Measurements from ENCODE around the gene CDYL2. TPM values are rescaled to one million over a fixed set of nuclear protein-coding genes. Genes with fewer than 3 reads are reported as not detected.

Gene CDYL2
- total RNA-seq, 1 experiment from 2014 or later, result 8.2 TPM

DNA sequence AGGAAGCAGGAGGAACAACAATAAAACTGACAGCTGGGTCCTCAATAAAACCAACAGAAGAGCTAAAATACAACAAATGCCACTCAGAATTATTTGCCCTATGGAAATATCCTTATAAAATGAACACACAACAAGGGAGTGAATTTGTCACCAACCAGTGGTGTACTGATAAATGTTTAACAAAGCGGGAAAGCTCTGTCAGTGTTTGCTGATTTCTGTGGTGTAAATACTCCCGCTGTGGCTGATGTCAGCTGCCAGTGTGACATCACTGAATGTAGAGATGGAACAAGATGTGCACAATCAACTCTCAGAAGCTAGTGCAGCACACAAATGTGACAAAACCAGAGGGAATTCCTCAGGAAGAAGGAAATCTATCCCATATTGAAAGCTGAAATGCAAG lies 51.9 kb downstream of the CDYL2 start:
- H3K27ac Mint-ChIP-seq, result no peak overlapping the region
- H3K9me3 Mint-ChIP-seq, result no peaks in the 10 kb centered on the region
- ATAC-seq, result no peak
- no peak for DNase-seq (ENCODE audit: low spot score)
- H3K4me3 Mint-ChIP-seq, result no peak overlapping the region
- no peaks in the 10 kb centered on the region for H3K36me3 Mint-ChIP-seq
- ChIA-PET CTCF (no interaction called here), POLR2A (no interaction called here)
- peaks cover 6% of the 10 kb centered on the region for H3K4me1 Mint-ChIP-seq
- no peaks in the 10 kb centered on the region for H3K27me3 Mint-ChIP-seq (ENCODE audit: low read depth)
- TF ChIP-seq, protein P1, sequence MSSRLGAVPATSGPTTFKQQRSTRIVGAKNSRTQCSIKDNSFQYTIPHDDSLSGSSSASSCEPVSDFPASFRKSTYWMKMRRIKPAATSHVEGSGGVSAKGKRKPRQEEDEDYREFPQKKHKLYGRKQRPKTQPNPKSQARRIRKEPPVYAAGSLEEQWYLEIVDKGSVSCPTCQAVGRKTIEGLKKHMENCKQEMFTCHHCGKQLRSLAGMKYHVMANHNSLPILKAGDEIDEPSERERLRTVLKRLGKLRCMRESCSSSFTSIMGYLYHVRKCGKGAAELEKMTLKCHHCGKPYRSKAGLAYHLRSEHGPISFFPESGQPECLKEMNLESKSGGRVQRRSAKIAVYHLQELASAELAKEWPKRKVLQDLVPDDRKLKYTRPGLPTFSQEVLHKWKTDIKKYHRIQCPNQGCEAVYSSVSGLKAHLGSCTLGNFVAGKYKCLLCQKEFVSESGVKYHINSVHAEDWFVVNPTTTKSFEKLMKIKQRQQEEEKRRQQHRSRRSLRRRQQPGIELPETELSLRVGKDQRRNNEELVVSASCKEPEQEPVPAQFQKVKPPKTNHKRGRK (CRISPR knock-in tag; IDR thresholded peaks at IDR 0.05; ENCODE audit: borderline replicate concordance), result no peak
- TF ChIP-seq, protein P2, sequence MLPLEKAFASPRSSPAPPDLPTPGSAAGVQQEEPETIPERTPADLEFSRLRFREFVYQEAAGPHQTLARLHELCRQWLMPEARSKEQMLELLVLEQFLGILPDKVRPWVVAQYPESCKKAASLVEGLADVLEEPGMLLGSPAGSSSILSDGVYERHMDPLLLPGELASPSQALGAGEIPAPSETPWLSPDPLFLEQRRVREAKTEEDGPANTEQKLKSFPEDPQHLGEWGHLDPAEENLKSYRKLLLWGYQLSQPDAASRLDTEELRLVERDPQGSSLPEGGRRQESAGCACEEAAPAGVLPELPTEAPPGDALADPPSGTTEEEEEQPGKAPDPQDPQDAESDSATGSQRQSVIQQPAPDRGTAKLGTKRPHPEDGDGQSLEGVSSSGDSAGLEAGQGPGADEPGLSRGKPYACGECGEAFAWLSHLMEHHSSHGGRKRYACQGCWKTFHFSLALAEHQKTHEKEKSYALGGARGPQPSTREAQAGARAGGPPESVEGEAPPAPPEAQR (CRISPR knock-in tag; IDR thresholded peaks at IDR 0.05), result no peak
- TF ChIP-seq IRF2 (CRISPR knock-in tag; IDR thresholded peaks at IDR 0.05; ENCODE audit: borderline replicate concordance, low read depth) (no peak), ZNF263 (CRISPR knock-in tag; IDR thresholded peaks at IDR 0.05; ENCODE audit: low read depth) (no peak)
- TF ChIP-seq, protein P3, sequence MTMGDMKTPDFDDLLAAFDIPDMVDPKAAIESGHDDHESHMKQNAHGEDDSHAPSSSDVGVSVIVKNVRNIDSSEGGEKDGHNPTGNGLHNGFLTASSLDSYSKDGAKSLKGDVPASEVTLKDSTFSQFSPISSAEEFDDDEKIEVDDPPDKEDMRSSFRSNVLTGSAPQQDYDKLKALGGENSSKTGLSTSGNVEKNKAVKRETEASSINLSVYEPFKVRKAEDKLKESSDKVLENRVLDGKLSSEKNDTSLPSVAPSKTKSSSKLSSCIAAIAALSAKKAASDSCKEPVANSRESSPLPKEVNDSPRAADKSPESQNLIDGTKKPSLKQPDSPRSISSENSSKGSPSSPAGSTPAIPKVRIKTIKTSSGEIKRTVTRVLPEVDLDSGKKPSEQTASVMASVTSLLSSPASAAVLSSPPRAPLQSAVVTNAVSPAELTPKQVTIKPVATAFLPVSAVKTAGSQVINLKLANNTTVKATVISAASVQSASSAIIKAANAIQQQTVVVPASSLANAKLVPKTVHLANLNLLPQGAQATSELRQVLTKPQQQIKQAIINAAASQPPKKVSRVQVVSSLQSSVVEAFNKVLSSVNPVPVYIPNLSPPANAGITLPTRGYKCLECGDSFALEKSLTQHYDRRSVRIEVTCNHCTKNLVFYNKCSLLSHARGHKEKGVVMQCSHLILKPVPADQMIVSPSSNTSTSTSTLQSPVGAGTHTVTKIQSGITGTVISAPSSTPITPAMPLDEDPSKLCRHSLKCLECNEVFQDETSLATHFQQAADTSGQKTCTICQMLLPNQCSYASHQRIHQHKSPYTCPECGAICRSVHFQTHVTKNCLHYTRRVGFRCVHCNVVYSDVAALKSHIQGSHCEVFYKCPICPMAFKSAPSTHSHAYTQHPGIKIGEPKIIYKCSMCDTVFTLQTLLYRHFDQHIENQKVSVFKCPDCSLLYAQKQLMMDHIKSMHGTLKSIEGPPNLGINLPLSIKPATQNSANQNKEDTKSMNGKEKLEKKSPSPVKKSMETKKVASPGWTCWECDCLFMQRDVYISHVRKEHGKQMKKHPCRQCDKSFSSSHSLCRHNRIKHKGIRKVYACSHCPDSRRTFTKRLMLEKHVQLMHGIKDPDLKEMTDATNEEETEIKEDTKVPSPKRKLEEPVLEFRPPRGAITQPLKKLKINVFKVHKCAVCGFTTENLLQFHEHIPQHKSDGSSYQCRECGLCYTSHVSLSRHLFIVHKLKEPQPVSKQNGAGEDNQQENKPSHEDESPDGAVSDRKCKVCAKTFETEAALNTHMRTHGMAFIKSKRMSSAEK (CRISPR knock-in tag; IDR thresholded peaks at IDR 0.05; ENCODE audit: borderline replicate concordance), result no peak
- TF ChIP-seq, protein P4, sequence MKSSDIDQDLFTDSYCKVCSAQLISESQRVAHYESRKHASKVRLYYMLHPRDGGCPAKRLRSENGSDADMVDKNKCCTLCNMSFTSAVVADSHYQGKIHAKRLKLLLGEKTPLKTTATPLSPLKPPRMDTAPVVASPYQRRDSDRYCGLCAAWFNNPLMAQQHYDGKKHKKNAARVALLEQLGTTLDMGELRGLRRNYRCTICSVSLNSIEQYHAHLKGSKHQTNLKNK (CRISPR knock-in tag; IDR thresholded peaks at IDR 0.05), result no peak
- TF ChIP-seq, protein P5, sequence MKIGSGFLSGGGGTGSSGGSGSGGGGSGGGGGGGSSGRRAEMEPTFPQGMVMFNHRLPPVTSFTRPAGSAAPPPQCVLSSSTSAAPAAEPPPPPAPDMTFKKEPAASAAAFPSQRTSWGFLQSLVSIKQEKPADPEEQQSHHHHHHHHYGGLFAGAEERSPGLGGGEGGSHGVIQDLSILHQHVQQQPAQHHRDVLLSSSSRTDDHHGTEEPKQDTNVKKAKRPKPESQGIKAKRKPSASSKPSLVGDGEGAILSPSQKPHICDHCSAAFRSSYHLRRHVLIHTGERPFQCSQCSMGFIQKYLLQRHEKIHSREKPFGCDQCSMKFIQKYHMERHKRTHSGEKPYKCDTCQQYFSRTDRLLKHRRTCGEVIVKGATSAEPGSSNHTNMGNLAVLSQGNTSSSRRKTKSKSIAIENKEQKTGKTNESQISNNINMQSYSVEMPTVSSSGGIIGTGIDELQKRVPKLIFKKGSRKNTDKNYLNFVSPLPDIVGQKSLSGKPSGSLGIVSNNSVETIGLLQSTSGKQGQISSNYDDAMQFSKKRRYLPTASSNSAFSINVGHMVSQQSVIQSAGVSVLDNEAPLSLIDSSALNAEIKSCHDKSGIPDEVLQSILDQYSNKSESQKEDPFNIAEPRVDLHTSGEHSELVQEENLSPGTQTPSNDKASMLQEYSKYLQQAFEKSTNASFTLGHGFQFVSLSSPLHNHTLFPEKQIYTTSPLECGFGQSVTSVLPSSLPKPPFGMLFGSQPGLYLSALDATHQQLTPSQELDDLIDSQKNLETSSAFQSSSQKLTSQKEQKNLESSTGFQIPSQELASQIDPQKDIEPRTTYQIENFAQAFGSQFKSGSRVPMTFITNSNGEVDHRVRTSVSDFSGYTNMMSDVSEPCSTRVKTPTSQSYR (CRISPR knock-in tag; IDR thresholded peaks at IDR 0.05), result no peak
- TF ChIP-seq, protein P6, sequence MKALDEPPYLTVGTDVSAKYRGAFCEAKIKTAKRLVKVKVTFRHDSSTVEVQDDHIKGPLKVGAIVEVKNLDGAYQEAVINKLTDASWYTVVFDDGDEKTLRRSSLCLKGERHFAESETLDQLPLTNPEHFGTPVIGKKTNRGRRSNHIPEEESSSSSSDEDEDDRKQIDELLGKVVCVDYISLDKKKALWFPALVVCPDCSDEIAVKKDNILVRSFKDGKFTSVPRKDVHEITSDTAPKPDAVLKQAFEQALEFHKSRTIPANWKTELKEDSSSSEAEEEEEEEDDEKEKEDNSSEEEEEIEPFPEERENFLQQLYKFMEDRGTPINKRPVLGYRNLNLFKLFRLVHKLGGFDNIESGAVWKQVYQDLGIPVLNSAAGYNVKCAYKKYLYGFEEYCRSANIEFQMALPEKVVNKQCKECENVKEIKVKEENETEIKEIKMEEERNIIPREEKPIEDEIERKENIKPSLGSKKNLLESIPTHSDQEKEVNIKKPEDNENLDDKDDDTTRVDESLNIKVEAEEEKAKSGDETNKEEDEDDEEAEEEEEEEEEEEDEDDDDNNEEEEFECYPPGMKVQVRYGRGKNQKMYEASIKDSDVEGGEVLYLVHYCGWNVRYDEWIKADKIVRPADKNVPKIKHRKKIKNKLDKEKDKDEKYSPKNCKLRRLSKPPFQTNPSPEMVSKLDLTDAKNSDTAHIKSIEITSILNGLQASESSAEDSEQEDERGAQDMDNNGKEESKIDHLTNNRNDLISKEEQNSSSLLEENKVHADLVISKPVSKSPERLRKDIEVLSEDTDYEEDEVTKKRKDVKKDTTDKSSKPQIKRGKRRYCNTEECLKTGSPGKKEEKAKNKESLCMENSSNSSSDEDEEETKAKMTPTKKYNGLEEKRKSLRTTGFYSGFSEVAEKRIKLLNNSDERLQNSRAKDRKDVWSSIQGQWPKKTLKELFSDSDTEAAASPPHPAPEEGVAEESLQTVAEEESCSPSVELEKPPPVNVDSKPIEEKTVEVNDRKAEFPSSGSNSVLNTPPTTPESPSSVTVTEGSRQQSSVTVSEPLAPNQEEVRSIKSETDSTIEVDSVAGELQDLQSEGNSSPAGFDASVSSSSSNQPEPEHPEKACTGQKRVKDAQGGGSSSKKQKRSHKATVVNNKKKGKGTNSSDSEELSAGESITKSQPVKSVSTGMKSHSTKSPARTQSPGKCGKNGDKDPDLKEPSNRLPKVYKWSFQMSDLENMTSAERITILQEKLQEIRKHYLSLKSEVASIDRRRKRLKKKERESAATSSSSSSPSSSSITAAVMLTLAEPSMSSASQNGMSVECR (CRISPR knock-in tag; IDR thresholded peaks at IDR 0.05; ENCODE audit: borderline replicate concordance), result no peak

DNA sequence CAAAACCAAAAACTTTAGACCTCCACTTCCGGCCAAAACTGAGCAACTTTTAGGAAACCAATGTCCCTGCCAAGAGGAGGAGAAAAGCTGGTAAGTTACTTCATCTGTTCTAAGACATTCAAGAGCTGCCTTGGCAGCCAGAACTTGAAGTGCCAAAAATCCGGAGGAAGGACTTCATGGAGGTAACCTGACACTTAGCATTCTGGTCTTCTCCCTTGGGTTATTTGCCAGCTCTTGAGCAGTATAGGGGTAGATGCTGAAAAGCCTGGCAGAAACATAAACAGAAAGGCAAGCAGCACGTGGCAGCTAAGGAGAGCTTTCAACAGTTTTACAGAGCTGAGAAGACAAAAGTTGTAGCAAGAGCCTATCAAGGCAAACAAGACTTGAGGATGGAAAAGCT lies 53.2 kb downstream of the CDYL2 start:
- CTCF ChIA-PET, result no interaction called here
- no peaks in the 10 kb centered on the region for H3K9me3 Mint-ChIP-seq
- H3K27me3 Mint-ChIP-seq (ENCODE audit: low read depth), result no peaks in the 10 kb centered on the region
- peak overlapping the region; percentile 23; the same call in 1 of the 2 replicates for H3K27ac Mint-ChIP-seq
- DNase-seq (ENCODE audit: low spot score) (no peak), ATAC-seq (peak; percentile 74)
- no peaks in the 10 kb centered on the region for H3K36me3 Mint-ChIP-seq
- TF ChIP-seq, protein P7, sequence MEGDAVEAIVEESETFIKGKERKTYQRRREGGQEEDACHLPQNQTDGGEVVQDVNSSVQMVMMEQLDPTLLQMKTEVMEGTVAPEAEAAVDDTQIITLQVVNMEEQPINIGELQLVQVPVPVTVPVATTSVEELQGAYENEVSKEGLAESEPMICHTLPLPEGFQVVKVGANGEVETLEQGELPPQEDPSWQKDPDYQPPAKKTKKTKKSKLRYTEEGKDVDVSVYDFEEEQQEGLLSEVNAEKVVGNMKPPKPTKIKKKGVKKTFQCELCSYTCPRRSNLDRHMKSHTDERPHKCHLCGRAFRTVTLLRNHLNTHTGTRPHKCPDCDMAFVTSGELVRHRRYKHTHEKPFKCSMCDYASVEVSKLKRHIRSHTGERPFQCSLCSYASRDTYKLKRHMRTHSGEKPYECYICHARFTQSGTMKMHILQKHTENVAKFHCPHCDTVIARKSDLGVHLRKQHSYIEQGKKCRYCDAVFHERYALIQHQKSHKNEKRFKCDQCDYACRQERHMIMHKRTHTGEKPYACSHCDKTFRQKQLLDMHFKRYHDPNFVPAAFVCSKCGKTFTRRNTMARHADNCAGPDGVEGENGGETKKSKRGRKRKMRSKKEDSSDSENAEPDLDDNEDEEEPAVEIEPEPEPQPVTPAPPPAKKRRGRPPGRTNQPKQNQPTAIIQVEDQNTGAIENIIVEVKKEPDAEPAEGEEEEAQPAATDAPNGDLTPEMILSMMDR (IDR thresholded peaks at IDR 0.05), result no peak
- TF ChIP-seq, protein P8, sequence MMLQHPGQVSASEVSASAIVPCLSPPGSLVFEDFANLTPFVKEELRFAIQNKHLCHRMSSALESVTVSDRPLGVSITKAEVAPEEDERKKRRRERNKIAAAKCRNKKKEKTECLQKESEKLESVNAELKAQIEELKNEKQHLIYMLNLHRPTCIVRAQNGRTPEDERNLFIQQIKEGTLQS (CRISPR knock-in tag; conservative IDR thresholded peaks at IDR 0.05), result no peak
- TF ChIP-seq ZNF219 (CRISPR knock-in tag; IDR thresholded peaks at IDR 0.05; ENCODE audit: borderline replicate concordance), result no peak
- TF ChIP-seq, protein P9, sequence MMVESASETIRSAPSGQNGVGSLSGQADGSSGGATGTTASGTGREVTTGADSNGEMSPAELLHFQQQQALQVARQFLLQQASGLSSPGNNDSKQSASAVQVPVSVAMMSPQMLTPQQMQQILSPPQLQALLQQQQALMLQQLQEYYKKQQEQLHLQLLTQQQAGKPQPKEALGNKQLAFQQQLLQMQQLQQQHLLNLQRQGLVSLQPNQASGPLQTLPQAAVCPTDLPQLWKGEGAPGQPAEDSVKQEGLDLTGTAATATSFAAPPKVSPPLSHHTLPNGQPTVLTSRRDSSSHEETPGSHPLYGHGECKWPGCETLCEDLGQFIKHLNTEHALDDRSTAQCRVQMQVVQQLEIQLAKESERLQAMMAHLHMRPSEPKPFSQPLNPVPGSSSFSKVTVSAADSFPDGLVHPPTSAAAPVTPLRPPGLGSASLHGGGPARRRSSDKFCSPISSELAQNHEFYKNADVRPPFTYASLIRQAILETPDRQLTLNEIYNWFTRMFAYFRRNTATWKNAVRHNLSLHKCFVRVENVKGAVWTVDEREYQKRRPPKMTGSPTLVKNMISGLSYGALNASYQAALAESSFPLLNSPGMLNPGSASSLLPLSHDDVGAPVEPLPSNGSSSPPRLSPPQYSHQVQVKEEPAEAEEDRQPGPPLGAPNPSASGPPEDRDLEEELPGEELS (CRISPR knock-in tag; IDR thresholded peaks at IDR 0.05), result no peak
- peaks cover 6% of the 10 kb centered on the region for H3K4me1 Mint-ChIP-seq
- no peak overlapping the region for H3K4me3 Mint-ChIP-seq
- POLR2A ChIA-PET, result no interaction called here
